GM23338 (cell line): Measurements from ENCODE around the gene ATP1B2. TPM values are rescaled to one million over a fixed set of nuclear protein-coding genes. Genes with fewer than 3 reads are reported as not detected.

Experiments
- ATAC-seq: fragments of 200-7000 bp; cut with Tn5 transposase; 3 replicates; pipeline ENCODE4 v1.9.1; 2020
- DNase-seq: peaks from one replicate; pipeline ENCODE4 v3.0.0-alpha.2; 2015; ENCODE audit warnings: low spot score
- H2AFZ ChIP-seq: fragments of 200-600 bp; sonication (generic); 2 replicates; pipeline ENCODE4 v1.8.0; 2016; ENCODE audit warnings: antibody characterized with exemption, mild to moderate bottlenecking, moderate library complexity
- H3F3A ChIP-seq: fragments of 200-600 bp; sonication (generic); replicated peaks from 2 replicates; pipeline ENCODE4 v1.8.0; 2017; ENCODE audit warnings: antibody characterized with exemption, mixed run types, low read depth
- H3K27ac ChIP-seq: fragments of 200-600 bp; sonication (generic); 2 replicates; pipeline ENCODE4 v1.6.1; 2016; ENCODE audit warnings: low read depth
- H3K27me3 ChIP-seq: fragments of 200-600 bp; sonication (generic); 2 replicates; pipeline ENCODE4 v1.8.0; 2016; ENCODE audit warnings: mild to moderate bottlenecking, mixed run types, moderate library complexity; ENCODE audit not compliant: insufficient read depth
- H3K36me3 ChIP-seq: fragments of 200-600 bp; sonication (generic); 2 replicates; pipeline ENCODE4 v1.8.0; 2016; ENCODE audit warnings: mild to moderate bottlenecking; ENCODE audit not compliant: insufficient read depth
- H3K4me1 ChIP-seq: fragments of 200-600 bp; sonication (generic); 2 replicates; pipeline ENCODE4 v1.8.0; 2016; ENCODE audit warnings: mild to moderate bottlenecking, moderate library complexity; ENCODE audit not compliant: insufficient read depth
- H3K4me2 ChIP-seq: fragments of 200-600 bp; sonication (generic); 2 replicates; pipeline ENCODE4 v1.7.1; 2017; ENCODE audit warnings: mixed run types
- H3K4me3 ChIP-seq: fragments of 200-600 bp; sonication (generic); 2 replicates; pipeline ENCODE4 v1.6.1; 2016; ENCODE audit warnings: mixed run types
- H3K79me2 ChIP-seq: fragments of 200-600 bp; sonication (generic); replicated peaks from 2 replicates; pipeline ENCODE4 v1.8.0; 2017; ENCODE audit warnings: mild to moderate bottlenecking; ENCODE audit not compliant: insufficient read depth
- H3K9me2 ChIP-seq: fragments of 200-600 bp; sonication (generic); 2 replicates; pipeline ENCODE4 v1.8.0; 2017; ENCODE audit not compliant: insufficient read depth
- H4K20me1 ChIP-seq: fragments of 200-600 bp; sonication (generic); replicated peaks from 2 replicates; pipeline ENCODE4 v1.8.0; 2017; ENCODE audit warnings: mild to moderate bottlenecking; ENCODE audit not compliant: insufficient read depth
- H3K27ac Mint-ChIP-seq: 2 replicates; pipeline ENCODE4 v1.8.0; 2020; ENCODE audit warnings: inconsistent platforms, mild to moderate bottlenecking, moderate library complexity, mixed read lengths
- H3K27me3 Mint-ChIP-seq: 3 replicates; pipeline ENCODE4 v1.8.0; 2022; ENCODE audit warnings: low read depth, mild to moderate bottlenecking, moderate library complexity, mixed read lengths, inconsistent platforms; ENCODE audit not compliant: insufficient read depth, poor library complexity
- H3K36me3 Mint-ChIP-seq: 3 replicates; pipeline ENCODE4 v1.8.0; 2021; ENCODE audit warnings: low read depth, mild to moderate bottlenecking, inconsistent platforms, moderate library complexity, mixed read lengths
- H3K4me1 Mint-ChIP-seq: 3 replicates; pipeline ENCODE4 v1.8.0; 2020; ENCODE audit warnings: mild to moderate bottlenecking, inconsistent platforms, mixed read lengths
- H3K4me3 Mint-ChIP-seq: 3 replicates; pipeline ENCODE4 v1.8.0; 2021; ENCODE audit warnings: moderate library complexity, mild to moderate bottlenecking, inconsistent platforms, mixed read lengths
- H3K9me3 Mint-ChIP-seq: 3 replicates; pipeline ENCODE4 v1.8.0; 2020; ENCODE audit warnings: moderate library complexity, mild to moderate bottlenecking, inconsistent platforms, mixed read lengths
- CREB1 ChIP-seq: fragments of 250-450 bp; sonication (Bioruptor Pico); IDR thresholded peaks from 2 replicates; pipeline ENCODE4 v1.5.0; 2020; ENCODE audit warnings: low read depth, mild to moderate bottlenecking, moderate library complexity
- CTCF ChIP-seq, 2 experiments: fragments of 200-600 bp in 1 of 2; sonication (generic) in 1 of 2; conservative IDR thresholded peaks; 2 replicates each; pipeline versions ENCODE4 v1.5.1 to v1.6.1; 2016 to 2017; ENCODE audit warnings: antibody characterized with exemption in 2 of 2, low read depth in 2 of 2, mild to moderate bottlenecking in 2 of 2, moderate library complexity in 1 of 2
- ETS1 ChIP-seq: IDR thresholded peaks from 2 replicates; pipeline ENCODE4 v1.6.1; 2016; ENCODE audit warnings: antibody characterized with exemption
- EZH2 ChIP-seq: fragments of 200-600 bp; sonication (generic); IDR thresholded peaks from one replicate; pipeline ENCODE4 v1.8.0; 2017; ENCODE audit warnings: antibody characterized with exemption, mild to moderate bottlenecking, low read depth; ENCODE audit not compliant: unreplicated experiment
- EZH2phosphoT487 ChIP-seq: fragments of 200-600 bp; sonication (generic); IDR thresholded peaks from one replicate; pipeline ENCODE4 v1.8.1; 2018; ENCODE audit warnings: antibody characterized with exemption; ENCODE audit not compliant: unreplicated experiment
- JUNB ChIP-seq: IDR thresholded peaks from one replicate; pipeline ENCODE4 v1.6.1; 2016; ENCODE audit warnings: antibody characterized with exemption; ENCODE audit not compliant: unreplicated experiment
- NANOG ChIP-seq: IDR thresholded peaks from 2 replicates; pipeline ENCODE4 v1.6.1; 2016; ENCODE audit warnings: antibody characterized with exemption, borderline replicate concordance
- POLR2AphosphoS5 ChIP-seq: IDR thresholded peaks from 2 replicates; pipeline ENCODE4 v1.6.1; 2016; ENCODE audit warnings: antibody characterized with exemption, low read depth
- REST ChIP-seq: IDR thresholded peaks from one replicate; pipeline ENCODE4 v1.6.1; 2018; ENCODE audit warnings: antibody characterized with exemption; ENCODE audit not compliant: unreplicated experiment
- STAT1 ChIP-seq: IDR thresholded peaks from one replicate; pipeline ENCODE4 v1.6.1; 2016; ENCODE audit warnings: antibody characterized with exemption; ENCODE audit not compliant: unreplicated experiment
- ZNF114 ChIP-seq: fragments of 250-450 bp; sonication (Bioruptor Pico); IDR thresholded peaks from 2 replicates; pipeline ENCODE4 v1.5.0; 2020; ENCODE audit warnings: mild to moderate bottlenecking, moderate library complexity
- ZNF331 ChIP-seq: fragments of 250-450 bp; sonication (Bioruptor Pico); IDR thresholded peaks from 2 replicates; pipeline ENCODE4 v1.5.0; 2020; ENCODE audit warnings: low read depth, mild to moderate bottlenecking, moderate library complexity
- ZNF462 ChIP-seq: fragments of 250-450 bp; sonication (Bioruptor Pico); IDR thresholded peaks from 2 replicates; pipeline ENCODE4 v1.5.0; 2020; ENCODE audit warnings: mild to moderate bottlenecking, moderate library complexity
- polyA plus RNA-seq: library from polyadenylated mRNA; unstranded; fragments of >200 nt; fragmentation: Nextera tagmentation; extraction: Ambion mirVana; gene quantifications from 2 replicates; pipeline ENCODE4 v1.2.1, GENCODE V29; 2016
- total RNA-seq: library from RNA; depleted of rRNA; stranded (reverse); fragments of >200 nt; shearing (Covaris generic); gene quantifications from 2 replicates; pipeline ENCODE4 v1.2.3, GENCODE V29; 2014

Gene ATP1B2
- total and polyA plus RNA-seq, 2 experiments from 2014 or later, result 14.9 to 33.1 TPM

GRCh38 chr17:7688808-7689316, 38.1 kb downstream of the ATP1B2 start:
- peaks cover 15% of the 10 kb centered on the region for H3K4me1 ChIP-seq
- Mint-ChIP-seq H3K4me3 (peak overlapping the region; percentile 96), H3K4me1 (peaks cover 26% of the 10 kb centered on the region), H3K9me3 (no peaks in the 10 kb centered on the region; the same call in 2 of the 3 replicates), H3K27me3 (peaks cover 41% of the 10 kb centered on the region), H3K36me3 (peaks cover 49% of the 10 kb centered on the region), H3K27ac (peak overlapping the region; percentile 40; the same call in 1 of the 2 replicates)
- no peaks in the 10 kb centered on the region for H3K36me3 ChIP-seq
- peak overlapping the region; percentile 50; the same call in 1 of the 2 replicates for H2AFZ ChIP-seq
- no peaks in the 10 kb centered on the region for H3K9me2 ChIP-seq
- H3F3A ChIP-seq, result peaks cover 15% of the 10 kb centered on the region
- DNase-seq (peak; percentile 14), ATAC-seq (no peak)
- peak overlapping the region; percentile 94 for H3K4me3 ChIP-seq
- no peaks in the 10 kb centered on the region for H3K27me3 ChIP-seq
- H3K79me2 ChIP-seq, result peaks cover 45% of the 10 kb centered on the region
- TF ChIP-seq STAT1, result no peak
- TF ChIP-seq POLR2AphosphoS5, result no peak
- no peak for TF ChIP-seq EZH2
- TF ChIP-seq ZNF462, result no peak
- no peak for TF ChIP-seq NANOG
- TF ChIP-seq ETS1, result no peak
- TF ChIP-seq CTCF (conservative IDR thresholded peaks at IDR 0.05; ENCODE audit: low read depth in 2 of 2), result no peak
- TF ChIP-seq EZH2phosphoT487, result no peak
- TF ChIP-seq REST, result no peak
- TF ChIP-seq JUNB, result no peak
- TF ChIP-seq ZNF114, result no peak
- no peak for TF ChIP-seq ZNF331 (CRISPR knock-in tag)
- TF ChIP-seq CREB1, result no peak
- peak overlapping the region; percentile 98 for H3K4me2 ChIP-seq
- H4K20me1 ChIP-seq, result peaks cover 9% of the 10 kb centered on the region
- H3K27ac ChIP-seq, result peak overlapping the region; percentile 28; the same call in 1 of the 2 replicates
